ENCODE results near the gene RALGAPA2. TPM values are rescaled to one million over a fixed set of nuclear protein-coding genes. Genes with fewer than 3 reads are reported as not detected.
A peak's percentile ranks its signal among the peaks of the same experiment; 100 is the strongest.

RALGAPA2 gene
- total and polyA plus RNA-seq, 2 of the 13 experiments (the other 11 are each of a cell fraction or from before 2014, with no cell fraction given) = 13.8 to 17.7 TPM

DNA sequence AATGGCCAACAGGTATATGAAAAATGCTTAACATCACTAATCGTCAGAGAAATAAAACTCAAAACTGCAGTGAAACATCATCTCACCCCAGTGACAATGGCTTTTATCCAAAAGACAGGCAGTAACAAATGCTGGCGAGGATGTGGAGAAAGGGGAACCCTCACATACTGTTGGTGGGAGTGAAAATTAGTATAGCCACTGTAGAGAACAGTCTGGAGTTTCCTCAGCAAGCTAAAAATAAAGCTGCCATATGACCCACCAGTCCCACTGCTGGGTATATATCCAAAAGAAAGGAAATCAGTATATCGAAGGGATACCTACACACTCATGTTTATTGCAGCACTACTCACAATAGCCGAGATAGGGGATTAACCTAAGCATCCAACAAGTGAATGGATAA, 368.0 kb downstream of the RALGAPA2 start (continued):
- no peak for TF ChIP-seq SOX5 (CRISPR knock-in tag; IDR thresholded peaks at IDR 0.05; ENCODE audit: borderline replicate concordance)
- TF ChIP-seq MAF1 (CRISPR knock-in tag; IDR thresholded peaks at IDR 0.05; ENCODE audit: borderline replicate concordance) = no peak
- no peak for TF ChIP-seq SOX13 (IDR thresholded peaks at IDR 0.05)
- no peak for TF ChIP-seq SOX13 (CRISPR knock-in tag; conservative IDR thresholded peaks at IDR 0.05 in 1 of 2, IDR thresholded peaks at IDR 0.05 in 1 of 2)
- no peak for TF ChIP-seq ZNF460 (CRISPR knock-in tag; IDR thresholded peaks at IDR 0.05; ENCODE audit: borderline replicate concordance)
- TF ChIP-seq NBN (conservative IDR thresholded peaks at IDR 0.05) = no peak
- no peak for TF ChIP-seq SOX6 (IDR thresholded peaks at IDR 0.05)
- TF ChIP-seq SOX6 (CRISPR knock-in tag; IDR thresholded peaks at IDR 0.05) = no peak
- no peak for TF ChIP-seq ZBTB21 (CRISPR knock-in tag; IDR thresholded peaks at IDR 0.05)
- no peak for TF ChIP-seq GLI4 (CRISPR knock-in tag; IDR thresholded peaks at IDR 0.05; ENCODE audit: borderline replicate concordance)

DNA sequence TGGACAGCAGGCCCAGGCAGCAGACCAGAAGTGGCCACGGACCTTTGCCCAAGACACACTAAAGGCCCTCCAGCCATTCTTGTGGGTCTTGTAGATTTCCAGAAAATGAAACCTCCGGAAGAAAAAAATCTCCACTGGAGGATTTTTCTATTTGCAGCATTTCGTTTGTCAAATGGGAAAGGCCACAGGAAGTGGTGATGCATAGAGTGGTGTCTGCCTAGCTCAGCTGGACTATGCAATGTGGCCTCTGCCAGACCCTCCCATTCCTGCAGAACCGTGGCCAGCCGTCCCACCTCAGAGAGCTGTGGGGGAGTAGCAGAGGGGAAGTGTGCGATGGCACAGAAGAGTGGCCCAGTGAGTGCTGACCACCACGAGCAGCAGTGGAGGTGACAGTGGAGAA, 368.5 kb downstream of the RALGAPA2 start:
- H3K9me3 ChIP-seq (ENCODE audit: low read length) = no peaks in the 10 kb centered on the region
- H3K9ac ChIP-seq (ENCODE audit: insufficient read depth, low read depth, low read length) = no peak overlapping the region
- H3K79me2 ChIP-seq (ENCODE audit: insufficient read depth, low read length) = no peaks in the 10 kb centered on the region
- no peak overlapping the region for H3K27ac ChIP-seq (ENCODE audit: extremely low read length, insufficient read depth, low read length)
- ChIA-PET CTCF (ENCODE audit: low intra/inter-chr PET ratio, low total read pairs) (no interaction called here), POLR2A (no interaction called here)
- peak; percentile 39; the same call in 2 of the 3 replicates for ATAC-seq
- FAIRE-seq = no peak
- H3K4me3 ChIP-seq (replicated peaks in 1 of 3; ENCODE audit: insufficient read depth in 1 of 3, low read depth in 2 of 3, low read length in 3 of 3) = no peak overlapping the region
- in situ Hi-C loops (cut with HindIII; ENCODE audit: extremely low pct_ligation_motif_present, low pct_unique_long_range_greater_than_20kb) (no loop called here), intact Hi-C loops (cut with micrococcal nuclease; ENCODE audit: unreplicated experiment) (no loop called here)
- no peaks in the 10 kb centered on the region for H3K36me3 ChIP-seq (replicated peaks in 1 of 2; ENCODE audit: control insufficient read depth in 1 of 2, insufficient read depth in 2 of 2, low read length in 2 of 2)
- WGBS (ENCODE audit: low lambda C conversion rate) = 20% methylated on average over 7 of the region's 7 CpGs
- peaks cover 7 to 26% of the 10 kb centered on the region in 2 experiments; a peak in 3 of 5 replicates for H3K27me3 ChIP-seq (ENCODE audit: control insufficient read depth in 1 of 2, insufficient read depth in 2 of 2, low read length in 2 of 2)
- H3K4me2 ChIP-seq (ENCODE audit: low read depth, low read length) = no peak overlapping the region
- H2AFZ ChIP-seq (ENCODE audit: low read length) = no peak overlapping the region
- no peak for DNase-seq (ENCODE audit: low spot score)
- BruUV-seq (replicated peaks) = no TSS peak
- H4K20me1 ChIP-seq (ENCODE audit: insufficient read depth, low read length) = no peaks in the 10 kb centered on the region
- no peaks in the 10 kb centered on the region for H3K4me1 ChIP-seq (ENCODE audit: insufficient read depth, low read length)
- no peak for TF ChIP-seq ZNF879 (CRISPR knock-in tag; IDR thresholded peaks at IDR 0.05)
- TF ChIP-seq TRIM22 (IDR thresholded peaks at IDR 0.05) = no peak
- TF ChIP-seq ZNF446 (CRISPR knock-in tag; IDR thresholded peaks at IDR 0.05) = no peak
- no peak for TF ChIP-seq TBL1XR1 (IDR thresholded peaks at IDR 0.05; ENCODE audit: borderline replicate concordance, low read length, partially characterized antibody)
- TF ChIP-seq MIER2 (CRISPR knock-in tag; IDR thresholded peaks at IDR 0.05) = no peak
- TF ChIP-seq PRDM4 (CRISPR knock-in tag; IDR thresholded peaks at IDR 0.05; ENCODE audit: borderline replicate concordance) = no peak
- TF ChIP-seq, protein P1, sequence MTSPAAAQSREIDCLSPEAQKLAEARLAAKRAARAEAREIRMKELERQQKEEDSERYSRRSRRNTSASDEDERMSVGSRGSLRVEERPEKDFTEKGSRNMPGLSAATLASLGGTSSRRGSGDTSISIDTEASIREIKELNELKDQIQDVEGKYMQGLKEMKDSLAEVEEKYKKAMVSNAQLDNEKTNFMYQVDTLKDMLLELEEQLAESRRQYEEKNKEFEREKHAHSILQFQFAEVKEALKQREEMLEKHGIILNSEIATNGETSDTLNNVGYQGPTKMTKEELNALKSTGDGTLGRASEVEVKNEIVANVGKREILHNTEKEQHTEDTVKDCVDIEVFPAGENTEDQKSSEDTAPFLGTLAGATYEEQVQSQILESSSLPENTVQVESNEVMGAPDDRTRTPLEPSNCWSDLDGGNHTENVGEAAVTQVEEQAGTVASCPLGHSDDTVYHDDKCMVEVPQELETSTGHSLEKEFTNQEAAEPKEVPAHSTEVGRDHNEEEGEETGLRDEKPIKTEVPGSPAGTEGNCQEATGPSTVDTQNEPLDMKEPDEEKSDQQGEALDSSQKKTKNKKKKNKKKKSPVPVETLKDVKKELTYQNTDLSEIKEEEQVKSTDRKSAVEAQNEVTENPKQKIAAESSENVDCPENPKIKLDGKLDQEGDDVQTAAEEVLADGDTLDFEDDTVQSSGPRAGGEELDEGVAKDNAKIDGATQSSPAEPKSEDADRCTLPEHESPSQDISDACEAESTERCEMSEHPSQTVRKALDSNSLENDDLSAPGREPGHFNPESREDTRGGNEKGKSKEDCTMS (CRISPR knock-in tag; conservative IDR thresholded peaks at IDR 0.05) = no peak
- TF ChIP-seq ZNF782 (CRISPR knock-in tag; IDR thresholded peaks at IDR 0.05; ENCODE audit: borderline replicate concordance) = no peak
- no peak for TF ChIP-seq ZNF569 (CRISPR knock-in tag; IDR thresholded peaks at IDR 0.05; ENCODE audit: borderline replicate concordance)
- TF ChIP-seq RBAK (CRISPR knock-in tag; IDR thresholded peaks at IDR 0.05) = no peak

All from HepG2 (cell line).